Activated CD8-positive, alpha-beta memory T cell treated with anti-CD3 and anti-CD28 coated beads for 4 hours (primary cell): ENCODE data around the gene CCNY.

Experiments
- DNase-seq, 2 donors: peaks; one replicate each; pipeline ENCODE4 v3.0.0-alpha.2; 2020; ENCODE audit warnings: low read depth in 2 of 2

Gene CCNY

DNA sequence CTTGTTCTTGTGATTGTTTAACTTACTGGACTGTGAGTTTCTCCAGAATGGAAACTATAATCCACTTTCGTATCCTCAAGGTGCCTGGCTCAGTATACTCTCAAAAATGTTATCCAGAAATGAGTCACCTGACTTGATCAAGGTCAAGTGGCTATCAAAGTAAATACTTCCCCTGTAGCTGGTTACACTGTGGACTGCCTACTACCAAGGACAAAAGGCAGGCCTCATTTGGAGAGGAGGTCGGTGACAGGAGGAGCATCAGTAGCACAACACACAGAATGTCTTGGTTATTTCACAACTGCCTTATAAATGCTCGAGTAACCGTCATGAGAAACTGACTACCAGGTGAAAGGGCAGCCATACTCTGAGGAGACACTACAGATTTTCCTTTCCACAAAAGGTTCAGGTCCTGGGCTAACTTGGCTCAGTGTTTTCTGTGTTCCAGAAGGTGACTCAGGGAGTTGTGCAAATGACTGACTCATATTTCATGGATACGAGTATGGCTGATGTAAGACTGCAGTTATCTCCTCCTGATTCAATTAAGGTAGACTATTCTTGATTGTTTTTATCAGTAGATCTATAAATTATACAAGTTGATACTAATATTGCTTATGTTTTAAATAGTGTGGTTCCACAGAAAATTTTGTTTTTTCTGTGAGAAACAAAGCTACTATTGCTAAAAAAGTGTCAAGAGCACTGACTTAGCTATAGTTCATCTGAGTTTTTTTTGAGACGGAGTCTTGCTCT is 4.2 kb upstream of the CCNY start:
- no peak for DNase-seq

DNA sequence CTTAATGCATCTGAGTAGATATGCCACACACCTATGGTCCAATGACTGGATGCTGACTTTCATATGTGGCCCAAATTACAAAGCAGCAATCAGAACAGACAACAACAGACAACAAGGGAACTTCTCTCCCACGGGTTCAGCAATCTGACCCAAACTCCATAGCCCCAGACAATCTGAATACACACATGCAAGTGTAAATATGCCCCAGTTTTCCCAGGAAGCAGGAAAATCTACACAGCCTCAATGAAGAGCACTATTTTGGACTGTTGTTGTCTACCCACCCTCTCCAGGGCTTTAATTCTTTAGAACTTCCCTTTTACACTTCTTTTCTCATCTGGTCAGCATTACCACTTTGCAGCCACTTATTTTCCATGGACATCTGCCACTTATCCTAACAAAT is 2.0 kb upstream of the CCNY start:
- no peak for DNase-seq

DNA sequence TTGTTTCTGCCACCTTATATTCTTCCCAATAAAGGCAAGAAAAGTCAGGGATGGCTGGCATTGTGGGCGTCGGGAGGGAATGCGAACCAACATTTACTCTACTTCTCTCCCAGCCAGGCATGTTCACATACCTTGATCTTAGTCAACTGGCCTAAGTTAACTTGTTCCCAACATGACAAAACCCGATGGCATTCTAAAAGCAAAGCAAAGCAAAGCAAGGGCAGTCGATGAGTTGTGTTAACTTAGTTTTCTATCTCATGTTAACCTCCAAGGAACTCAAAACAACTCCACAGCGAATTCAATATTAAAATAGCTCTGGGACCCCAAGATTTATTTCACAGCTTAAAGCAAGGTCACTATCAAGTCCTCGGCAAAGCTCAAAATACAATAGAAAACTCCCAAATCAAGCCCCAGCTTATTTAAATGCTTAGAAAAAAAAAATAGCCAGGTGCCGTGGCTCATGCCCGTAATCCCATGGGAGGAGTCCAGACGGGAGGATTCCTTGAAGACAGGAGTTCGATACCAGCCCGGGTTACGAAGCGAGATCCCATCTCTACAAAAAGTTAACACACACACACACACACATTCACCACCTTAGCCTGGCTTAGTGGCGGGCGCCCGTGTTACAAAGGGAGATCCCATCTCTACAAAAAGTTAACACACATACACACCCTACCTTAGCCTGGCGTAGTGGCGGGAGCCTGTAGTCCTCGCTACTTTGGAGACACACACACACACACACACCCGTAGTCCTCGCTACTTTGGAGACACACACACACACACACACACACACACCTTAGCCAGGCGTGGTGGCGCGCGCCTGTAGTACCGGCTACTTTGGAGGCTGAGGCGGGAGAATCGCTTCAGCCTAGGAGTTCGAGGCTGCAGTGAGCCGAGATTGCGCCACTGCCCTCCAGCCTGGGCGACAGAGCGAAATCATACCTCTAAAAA is 901 bp upstream of the CCNY start:
- no peak for DNase-seq

DNA sequence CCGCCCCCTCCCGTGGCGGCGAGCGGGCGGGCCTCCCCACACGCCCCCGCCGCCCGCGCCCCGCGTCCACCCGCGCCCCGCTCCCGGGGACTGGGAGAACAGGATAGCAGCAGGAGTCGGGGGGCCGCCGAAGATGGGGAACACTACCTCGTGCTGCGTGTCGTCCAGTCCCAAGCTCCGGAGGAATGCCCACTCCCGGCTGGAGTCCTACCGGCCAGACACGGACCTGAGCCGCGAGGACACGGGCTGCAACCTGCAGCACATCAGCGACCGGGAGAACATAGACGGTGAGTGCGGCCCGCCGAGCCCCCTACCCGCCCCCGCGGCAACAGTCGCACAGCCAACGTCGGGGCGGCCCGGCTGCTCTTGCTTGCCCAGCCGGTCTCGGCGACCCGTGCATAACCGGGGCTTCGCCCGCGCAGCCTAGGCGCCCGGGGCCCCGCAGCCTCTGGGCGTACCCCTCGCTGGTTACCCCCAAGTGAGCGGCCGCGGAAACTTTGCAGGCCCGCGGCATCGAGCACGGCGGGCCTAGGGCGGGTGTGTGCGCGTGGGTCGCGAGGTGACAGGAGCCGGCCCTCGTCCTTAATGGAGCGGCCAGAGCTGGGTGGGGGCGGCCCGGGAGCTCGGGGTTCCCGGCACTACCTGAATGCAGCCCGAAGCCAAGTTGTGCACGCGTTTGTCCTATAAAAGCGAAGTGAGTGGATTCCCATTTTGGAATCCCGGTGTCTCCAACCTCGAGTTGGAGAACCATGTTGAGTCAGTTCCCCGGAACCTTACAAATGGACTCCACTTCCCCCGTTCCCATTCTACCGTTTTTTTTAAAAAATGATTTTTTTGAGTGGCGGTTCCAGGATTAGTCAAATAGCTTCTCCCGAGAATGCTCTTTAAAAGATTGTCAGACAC is 863 bp downstream of the CCNY start:
- no peak for DNase-seq

DNA sequence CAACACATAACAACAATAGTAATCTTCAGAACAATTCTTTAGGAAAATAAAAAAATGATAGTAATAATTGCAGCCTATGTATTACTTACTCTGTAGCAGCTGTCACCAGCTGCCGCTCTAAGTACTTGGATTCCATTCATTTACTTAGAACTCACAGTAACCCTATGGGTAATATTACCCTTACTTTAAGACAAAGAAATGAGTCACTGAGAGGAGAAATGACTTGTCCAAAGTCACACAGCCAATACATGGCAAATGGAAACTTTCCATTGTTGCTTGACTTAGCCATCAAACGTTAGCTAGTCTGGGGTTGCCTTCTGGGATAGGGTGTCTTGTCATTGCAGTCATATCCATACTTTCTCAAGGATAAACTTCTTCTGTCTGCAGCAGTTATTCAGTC is 3.6 kb downstream of the CCNY start:
- DNase-seq, result no peak

DNA sequence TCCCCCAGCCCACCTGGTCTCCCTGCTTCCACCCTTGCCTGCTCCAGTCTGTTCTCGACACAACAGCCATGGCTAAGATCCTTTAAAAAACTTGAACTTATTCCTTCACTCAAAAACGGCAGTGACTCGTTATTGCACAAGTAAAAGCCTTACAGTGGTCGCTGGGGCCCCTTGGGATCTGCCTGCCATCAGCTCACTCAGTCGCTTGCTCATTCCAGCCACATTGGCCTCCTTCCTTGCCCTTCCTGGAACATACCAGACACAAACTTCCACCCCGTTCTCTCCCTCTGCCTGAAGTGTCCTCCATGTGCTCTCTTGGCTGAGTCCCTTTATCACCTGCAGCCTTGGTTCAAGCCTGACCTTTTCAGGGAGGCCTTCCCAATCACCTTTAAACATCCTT is 4.7 kb downstream of the CCNY start:
- no peak for DNase-seq

DNA sequence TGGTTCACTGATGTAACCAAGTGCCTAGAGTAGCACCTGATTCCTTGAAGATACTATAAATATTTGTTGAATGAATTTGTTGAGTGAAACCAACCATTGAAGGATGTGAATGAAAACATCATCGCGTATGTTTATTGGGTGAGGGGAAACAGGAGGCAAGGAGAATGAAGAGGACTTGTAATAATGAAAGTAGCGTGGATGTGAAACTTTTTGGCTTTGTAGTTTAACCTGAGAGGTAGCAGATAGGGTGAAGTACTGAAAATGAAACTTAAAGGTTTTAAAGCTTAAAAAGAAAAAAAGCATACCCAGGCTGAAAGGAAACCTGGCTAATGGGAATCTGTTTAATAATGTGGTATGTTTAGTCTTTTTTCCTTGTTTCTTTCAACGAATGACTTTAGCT is 5.2 kb downstream of the CCNY start:
- no peak for DNase-seq

DNA sequence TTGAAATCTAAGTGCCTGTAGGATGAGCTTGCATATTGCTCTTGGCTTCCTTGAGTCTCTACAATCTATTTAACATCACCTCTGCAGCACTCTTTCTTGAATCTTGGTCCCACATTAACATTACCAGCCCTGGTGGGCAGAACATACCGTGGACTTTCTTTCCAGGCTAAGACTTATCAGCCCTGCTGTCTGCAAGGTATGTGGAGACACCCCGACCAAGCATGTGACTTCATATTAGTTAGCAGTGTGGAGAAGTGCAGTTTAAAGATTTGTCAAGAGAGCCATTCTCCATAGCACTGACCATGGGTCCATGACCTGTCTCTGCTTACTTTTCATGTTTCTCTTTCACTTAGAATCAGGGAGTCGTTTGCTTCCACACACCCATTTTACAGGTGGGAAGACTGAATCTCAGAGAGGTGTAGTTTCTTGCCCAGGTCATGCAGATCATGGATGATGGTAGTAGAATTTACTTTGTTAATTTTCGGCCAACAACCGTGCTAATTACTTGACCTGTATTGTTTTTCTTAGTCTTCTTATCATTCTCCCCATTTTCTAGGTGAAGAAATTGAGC is 6.0 kb downstream of the CCNY start:
- DNase-seq, result no peak

DNA sequence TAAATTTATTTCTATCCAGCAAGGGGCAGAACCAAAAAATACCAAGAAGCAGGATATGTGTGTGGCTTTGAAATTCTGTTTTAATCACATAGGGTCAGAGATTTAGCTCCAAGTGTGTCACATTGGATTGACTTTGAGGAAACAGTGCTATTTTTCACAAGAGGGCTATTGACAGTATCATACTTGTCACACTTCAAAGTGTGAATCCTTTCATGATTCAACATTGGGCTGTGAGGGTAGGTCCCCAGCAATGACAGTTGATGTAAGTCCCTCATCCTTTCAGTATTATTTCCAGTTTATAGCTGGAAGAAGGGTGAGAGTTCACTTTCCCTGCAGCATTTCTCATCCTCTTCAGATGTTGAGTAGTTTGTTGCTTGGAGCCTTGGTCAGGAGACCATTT is 7.4 kb downstream of the CCNY start:
- DNase-seq, result no peak

DNA sequence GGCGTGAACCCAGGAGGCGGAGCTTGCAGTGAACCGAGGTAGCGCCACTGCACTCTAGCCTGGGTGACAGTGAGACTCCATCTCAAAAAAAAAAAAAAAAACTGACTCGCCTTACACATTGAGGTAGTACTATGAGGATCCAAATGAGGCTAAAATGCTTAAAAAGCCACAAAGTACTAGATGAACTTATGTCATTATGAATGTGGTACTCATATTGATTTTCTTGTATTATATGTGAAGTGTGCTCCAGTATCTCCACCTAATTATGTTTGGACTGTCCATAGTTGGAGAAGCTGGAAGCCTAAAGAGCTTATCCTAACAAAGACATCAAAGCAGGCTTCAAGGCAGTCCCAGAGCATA is 9.1 kb downstream of the CCNY start:
- DNase-seq, result no peak

DNA sequence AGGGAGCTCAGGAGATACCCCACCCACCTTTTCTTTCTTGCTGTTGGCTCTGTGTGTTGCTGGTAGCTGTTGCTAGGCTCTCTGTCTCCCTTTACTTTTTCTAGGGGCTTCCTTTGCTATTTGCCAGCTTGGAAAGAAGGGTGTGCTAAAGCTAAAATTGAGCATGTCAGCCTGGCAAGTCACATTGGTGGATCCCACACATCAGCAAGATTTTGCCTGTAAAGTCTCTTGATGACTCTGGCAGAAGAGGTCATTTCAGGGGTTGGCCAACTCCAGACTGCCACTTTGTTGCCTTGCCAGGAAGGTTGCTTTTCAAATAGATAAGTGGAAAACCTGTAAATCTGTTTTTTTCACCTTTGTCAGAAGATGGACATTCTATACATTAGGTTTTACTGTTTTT is 9.9 kb downstream of the CCNY start:
- no peak for DNase-seq

DNA sequence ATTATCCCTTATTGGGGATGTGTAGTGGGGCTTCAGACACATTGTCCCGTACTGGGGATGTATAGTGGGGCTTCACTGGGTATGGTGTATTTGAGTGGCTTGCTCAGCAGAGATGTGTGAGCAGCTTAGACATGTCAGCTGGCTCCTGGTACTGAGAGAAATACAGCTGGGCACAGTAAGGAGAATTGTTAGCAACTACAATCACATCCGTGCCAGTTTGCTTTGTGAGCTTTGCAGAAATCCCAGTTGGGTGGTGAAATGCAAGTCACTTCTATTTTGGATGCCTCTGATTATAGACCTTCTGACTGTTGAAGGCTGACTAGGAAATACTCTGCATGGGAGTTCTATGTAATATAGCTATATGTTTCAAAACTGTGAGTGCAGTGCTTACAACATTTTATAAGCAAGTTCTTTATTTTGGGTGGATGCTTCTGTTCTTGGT is 10.8 kb downstream of the CCNY start:
- DNase-seq, result no peak

DNA sequence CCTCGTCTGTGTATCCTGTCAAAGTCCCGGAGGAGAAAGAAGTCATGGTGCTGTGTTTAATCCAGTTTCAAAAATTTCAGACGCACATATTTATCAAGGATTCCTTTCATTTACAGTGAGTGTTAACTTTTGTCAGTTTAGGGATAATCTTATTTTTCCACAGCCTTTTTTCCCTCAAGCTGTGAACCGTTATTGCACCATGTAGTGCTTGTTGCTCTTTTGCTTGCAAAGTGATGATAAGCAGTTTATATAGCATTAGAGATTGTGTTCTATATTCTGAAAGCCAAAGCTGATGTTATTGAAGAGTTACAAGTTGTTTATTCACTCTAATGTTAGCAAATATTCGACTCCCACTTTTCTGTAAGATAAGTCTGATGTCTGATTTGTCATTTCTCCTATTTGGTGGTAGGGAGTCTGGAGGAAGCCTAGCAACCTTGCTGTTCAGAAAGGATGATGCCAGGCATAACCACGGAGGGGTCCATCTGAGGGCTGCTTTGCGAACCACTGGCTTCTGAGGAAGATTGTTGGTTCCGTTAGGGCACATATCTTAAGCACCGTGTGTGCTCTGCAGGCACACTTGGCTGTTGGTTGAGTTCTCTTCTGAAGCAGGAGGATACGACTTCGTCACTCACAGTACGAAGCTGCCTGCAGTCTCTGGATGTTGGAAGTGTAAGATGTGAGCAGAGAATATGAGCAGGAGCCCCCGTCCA is 11.7 kb downstream of the CCNY start:
- DNase-seq, result no peak

DNA sequence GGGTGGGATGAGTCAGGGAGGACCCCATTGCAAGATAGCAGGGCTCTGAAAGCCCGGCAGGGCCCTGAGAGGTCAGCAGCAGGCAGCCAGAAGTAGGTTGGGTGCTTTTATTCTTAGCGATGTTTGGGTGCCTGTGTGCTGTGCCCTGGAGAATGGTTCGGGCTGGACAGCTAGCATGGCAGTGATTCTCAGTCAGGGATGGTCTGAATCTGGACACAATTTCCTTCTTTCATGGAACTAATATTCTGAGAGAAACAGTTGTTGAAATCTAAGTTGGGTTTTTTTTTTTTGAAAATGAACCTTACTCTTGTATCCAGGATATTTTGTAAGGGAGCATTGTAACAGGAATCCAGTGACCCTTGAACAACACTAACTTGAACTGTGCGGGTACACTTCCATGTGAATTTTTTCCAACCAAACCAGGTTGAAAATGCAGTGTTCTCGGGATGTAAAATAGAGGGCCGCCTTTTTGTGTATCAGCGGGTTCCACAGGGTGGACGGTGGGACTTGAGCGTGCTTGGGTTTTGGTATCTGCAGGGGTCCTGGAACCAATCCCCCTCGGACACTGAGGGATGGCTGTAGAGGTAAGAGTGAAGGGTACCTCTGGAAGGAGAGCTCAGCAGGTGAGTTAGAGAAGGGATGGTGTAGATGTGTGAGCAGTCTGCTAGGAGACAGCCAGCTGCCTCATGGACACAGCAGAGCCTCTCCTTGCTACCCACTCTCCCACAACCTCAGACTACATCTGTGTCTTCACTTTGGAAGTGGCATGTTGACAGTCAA is 12.5 kb downstream of the CCNY start:
- no peak for DNase-seq

DNA sequence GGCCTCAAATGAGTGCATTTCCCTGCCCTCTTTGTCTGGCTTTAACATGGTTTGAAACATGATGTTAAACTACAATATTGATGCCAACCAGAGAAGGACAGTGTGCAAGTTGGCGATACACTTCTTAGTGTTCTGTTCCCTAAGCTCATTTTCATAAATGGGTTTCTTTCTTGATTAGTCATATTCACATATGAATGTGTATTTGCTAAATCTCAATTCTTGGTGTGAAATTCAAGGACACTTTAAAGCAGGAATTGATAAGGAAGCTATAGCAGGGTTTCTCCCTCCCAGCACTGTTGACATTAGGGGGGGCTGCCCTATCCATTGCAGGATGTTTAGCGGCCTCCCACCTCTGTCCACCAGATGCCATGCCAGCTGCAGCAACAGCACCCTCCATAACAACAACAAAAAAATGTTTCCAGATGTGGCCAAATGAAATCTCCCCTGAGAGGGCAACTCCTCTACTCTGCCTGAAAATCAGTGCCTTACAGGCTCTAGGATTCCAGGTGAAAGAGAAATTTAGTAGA is 13.1 kb downstream of the CCNY start:
- no peak for DNase-seq

DNA sequence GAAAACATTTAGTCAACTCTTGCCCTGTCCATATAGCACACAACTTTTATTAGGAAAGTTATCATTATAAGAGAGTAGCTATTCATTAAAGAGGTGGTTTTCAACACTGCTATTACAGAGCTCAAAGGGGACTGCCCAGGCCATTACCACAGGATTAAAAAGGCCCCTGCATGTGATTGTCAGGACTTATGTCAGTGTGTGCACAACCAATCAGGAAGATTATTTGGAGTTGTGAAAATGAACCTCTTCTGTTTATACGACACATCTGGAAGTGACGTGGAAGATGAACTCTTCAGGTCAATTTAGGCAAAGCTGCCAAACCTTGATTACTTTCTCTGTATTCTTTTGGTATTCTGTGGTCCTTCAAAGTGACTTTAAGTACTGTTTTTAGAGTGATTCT is 14.7 kb downstream of the CCNY start:
- DNase-seq, result no peak

DNA sequence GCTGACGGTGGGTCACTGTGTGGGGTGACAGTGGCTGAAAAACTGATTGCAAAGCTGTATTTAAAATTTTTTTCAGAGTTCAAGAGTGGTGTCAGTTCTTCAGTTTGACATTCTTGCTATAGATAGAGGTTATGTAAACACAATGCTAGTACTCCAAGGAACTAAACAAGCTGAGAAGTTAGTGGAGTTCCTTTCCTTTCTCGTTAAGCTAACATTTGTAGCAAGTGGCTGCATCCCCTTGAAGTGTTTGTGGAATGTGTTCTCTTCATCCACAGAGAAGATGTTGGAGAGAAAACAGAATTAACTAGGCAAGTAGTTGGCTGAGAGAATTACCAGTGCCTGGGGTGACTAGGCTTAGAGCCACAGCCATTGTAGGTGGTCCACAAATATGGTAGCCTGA is 15.8 kb downstream of the CCNY start:
- DNase-seq, result no peak

DNA sequence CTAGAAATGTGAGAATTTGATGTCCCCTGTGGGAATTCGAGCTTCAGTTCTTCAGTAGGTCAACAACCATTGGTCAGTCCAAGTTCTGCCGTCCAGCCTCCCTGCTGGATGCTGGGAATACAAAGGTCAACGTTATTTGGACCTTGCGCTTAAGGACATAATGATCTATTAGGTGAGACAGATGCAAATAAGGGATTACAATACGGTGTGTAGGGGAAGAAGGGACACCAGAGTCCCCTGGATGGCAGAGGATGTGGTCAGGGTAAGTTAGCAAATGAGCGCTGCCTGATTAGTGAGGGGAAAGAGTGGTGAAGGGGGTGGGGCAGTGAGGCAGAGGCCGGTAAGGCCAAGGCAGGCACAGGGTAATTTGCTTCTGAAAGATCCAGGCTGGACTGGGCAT is 16.2 kb downstream of the CCNY start:
- no peak for DNase-seq

DNA sequence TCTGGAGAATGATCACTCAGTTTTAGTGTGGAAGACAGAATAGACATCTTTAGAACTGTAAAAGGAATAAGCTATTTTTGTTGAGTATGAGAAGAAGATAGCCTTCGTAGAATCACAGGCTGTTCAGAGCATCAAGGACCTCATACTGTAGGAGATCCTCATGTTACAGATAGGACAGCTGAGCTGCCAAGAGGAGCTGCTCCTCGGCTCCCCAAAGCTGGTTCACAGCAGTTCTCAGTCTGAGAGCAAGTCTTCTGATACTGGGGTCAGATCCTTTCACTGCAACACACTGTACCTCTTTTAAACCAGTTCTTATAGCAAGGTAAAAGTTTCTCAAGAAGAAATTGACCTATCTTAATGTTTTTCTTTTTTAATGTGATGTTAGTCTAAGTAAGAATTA is 17.1 kb downstream of the CCNY start:
- no peak for DNase-seq

DNA sequence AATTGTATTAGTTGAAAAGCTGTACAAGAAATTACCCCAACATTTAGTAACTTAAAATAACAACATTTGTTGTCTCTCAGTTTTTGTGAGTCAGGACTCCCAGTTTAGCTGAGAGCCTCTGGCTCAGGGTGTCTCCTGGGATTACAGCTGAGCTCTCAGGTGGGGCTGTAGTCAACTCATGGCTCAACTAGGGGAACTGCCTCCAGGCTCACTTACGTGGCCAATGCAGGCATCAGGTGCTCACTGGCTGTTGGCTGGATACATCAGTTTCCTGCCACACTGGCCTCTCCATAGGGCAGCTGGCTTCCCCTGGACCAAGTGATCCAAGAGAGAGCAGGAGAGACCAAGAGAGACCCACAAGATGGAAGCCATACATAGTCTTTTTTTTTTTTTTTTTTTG is 17.5 kb downstream of the CCNY start:
- no peak for DNase-seq
